ENCODE data around the gene RGS9BP.
A peak's percentile ranks its signal among the peaks of the same experiment; 100 is the strongest.
"Not testable (repeated sequence)": the region's sequence is repeated elsewhere in the genome, so short reads cannot be mapped to it uniquely, and the experiment has no call there.

Gene RGS9BP

DNA sequence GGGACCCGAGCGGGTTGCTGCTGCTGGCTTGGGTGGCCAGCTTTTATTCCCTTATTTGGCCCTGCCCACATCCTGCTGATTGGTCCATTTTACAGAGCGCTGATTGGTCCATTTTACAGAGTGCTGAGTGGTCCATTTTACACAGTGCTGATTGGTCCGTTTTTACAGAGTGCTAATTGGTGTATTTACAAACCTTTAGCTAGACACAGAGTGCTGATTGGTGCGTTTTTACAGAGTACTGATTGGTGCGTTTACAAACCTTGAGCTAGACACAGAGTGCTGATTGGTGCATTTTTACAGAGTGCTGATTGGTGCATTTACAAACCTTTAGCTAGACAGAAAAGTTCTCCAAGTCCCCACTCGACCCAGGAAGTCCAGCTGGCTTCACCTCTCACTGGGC, 24.5 kb downstream of the RGS9BP start:
- not testable (repeated sequence) for DNase-seq

DNA sequence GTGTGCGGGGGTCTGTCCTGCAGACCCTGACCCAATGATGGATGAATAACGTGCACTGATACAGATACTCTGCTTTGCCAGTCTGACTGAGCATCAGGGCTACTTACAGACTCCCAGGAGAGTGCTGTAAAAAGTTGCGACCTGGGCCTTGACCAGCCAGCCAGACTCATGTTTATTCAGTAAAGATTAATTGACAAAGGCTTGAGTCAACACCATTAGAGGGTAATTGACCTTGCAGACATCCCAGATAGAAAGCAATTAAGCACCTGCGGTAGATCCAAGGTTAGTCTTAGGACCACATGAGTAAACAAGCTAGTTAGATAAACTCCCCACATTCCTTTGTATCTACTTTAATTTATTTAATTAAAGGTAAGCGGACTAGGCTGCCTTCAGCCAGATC, 26.4 kb downstream of the RGS9BP start:
- no peak for DNase-seq

DNA sequence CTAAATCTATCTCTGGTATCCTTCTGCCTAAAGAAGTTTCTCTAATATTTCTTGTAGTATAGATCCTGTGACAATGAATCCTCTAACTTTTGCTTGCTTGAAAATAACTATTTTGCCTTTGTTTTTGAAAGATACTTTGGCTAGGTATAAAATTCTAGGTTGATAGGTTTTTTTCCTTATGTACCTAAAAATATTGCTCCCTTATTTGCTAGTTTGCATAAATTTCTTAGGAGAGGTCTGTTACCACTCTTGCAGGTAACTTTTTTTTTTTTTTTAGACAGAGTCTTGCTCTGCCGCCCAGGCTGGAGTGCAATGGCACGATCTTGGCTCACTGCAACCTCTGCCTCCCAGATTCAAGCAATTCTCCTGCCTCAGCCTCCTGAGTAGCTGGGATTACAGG, 28.4 kb downstream of the RGS9BP start:
- DNase-seq = not testable (repeated sequence)

DNA sequence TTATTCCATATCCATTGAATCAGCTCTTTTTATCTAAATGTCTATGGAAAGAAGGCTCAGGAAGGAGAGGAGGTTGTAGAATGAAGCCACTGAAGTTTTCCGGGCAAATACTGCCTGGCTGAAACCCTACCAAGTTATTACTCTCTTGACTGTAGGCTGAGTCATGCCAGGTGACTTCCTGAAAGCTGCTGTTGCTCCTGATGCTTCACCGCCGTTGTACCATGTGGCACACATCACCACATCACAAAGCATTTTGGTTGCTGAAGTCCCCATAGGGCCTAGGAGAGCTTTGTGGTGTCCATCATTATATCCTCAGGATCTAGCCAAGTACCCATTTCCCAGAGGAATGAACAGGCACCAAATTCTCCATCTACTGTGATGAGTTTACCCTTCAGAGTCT, 32.8 kb downstream of the RGS9BP start:
- DNase-seq = peak in 1 of 2 donors; percentile 31

DNA sequence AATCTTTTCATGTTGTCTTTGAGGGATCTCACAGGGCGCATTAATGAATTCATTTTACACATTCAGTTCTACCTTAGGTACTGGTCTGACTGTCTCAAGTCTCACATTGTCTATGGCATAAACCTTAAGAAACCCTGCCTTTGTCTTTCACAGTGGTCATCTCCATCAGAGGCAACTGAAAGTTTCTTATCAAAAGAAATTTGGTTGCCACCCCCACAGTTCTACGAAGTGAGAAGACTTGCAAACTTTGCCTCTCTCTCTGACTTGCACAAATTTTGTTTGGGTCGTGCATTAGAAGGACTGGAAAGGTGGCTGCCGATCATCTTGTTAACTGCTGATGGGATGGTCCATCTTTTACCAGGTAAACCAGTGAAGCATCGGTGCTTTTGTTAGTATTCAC, 33.4 kb downstream of the RGS9BP start:
- DNase-seq = no peak

DNA sequence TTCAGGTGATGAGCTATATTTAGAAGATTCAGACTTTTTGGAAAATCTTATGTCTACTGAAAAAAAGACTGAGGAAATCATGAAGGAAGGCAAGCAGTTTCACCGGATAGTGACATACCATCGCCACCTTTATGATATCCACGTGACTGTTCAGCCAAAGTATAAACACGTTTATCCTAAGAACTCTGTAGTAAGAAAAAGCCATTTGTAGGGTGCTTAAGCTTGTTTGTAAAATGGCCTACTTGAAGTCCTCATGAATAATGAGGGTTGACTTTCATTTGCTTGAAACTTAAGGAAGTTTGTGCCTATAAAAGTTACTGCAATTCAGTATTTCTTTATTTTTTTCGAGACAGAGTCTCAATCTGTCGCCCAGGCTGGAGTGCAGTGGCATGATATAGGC, 36.1 kb downstream of the RGS9BP start:
- no peak for DNase-seq

DNA sequence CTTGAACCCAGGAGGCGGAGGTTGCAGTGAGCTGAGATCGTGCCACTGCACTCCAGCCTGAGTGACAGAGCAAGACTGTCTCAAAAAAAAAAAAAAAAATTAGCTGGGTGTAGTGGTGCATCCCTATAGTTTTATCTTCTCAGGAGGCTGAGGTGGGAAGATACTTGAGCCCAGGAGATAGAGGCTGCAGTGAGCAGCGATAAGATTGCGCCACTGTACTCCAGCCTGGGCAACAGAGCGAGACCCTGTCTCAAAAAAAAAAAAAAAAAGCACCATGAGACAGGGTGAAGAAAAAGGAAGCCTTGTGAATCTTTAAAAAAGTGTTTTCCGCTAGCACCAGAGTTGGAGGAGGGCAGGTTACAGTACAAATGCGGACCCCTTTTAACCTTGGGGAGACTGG, 40.6 kb downstream of the RGS9BP start:
- DNase-seq = not testable (repeated sequence)

DNA sequence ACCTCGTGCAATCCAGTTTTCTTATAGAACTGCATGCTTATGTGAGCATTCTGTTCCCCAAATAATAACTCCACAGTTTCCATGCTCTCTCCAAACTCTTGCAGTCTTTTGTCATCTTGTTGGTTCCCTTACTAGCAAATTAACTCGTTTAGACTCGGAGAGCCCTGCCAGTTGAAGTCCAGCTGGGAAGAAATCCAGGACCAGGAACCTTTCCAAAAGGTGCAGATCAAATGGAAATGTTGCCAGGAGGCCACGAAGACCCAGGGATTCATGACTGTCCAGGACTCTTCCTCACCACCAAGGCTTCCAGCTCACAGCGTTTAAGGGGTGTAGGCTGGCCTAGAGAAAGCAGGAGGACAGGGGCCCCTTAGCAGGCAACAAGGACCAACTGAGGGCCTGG, 41.8 kb downstream of the RGS9BP start:
- no peak for DNase-seq

DNA sequence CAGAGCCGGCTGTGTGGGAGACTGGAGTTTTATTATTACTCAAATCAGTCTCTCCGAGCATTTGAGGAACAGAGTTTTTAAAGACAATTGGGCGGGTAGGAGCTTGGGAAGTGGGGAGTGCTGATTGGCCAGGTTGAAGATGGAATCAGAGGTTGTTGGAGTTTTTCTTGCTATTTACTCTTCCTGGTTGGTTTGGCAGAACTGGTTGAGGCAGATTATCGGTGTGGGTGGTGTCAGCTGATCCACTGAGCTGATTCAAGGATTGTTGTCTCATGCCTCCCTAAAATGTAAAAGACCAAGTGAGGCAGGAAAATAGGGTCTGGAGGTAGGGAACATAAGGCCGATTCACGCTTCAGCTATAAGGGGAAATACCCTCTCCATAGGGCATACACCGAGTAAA, 42.6 kb downstream of the RGS9BP start:
- no peak for DNase-seq

DNA sequence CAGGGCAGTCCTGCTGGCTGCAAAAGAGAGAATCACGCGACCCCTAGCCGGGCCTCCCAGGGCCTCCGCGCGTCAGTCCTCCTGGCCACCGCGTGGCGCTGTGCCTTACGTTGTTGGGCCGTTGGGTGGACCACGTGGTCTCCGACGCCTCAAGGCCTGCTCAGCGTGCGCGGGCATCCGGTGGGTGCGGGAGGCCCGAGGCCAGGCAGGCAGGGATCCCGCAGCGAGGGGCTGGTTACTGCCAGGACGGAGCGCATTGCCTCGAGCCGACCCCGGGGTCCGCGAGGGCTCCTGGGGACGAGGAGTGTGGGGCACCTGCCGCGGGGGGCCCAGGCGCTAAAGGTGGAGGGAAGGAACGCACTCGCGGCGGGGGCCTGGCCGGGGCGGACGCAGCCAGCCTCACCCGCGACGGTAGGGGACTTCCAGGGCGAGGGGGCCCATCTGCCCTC, 44.0 kb downstream of the RGS9BP start, which contains the start of gene TDRD12:
Gene TDRD12, plus strand, starts transcription at position 157 of the 449 bp plus-strand sequence. CDS start 306 bp downstream, outside the sequence.
- DNase-seq = no peak

DNA sequence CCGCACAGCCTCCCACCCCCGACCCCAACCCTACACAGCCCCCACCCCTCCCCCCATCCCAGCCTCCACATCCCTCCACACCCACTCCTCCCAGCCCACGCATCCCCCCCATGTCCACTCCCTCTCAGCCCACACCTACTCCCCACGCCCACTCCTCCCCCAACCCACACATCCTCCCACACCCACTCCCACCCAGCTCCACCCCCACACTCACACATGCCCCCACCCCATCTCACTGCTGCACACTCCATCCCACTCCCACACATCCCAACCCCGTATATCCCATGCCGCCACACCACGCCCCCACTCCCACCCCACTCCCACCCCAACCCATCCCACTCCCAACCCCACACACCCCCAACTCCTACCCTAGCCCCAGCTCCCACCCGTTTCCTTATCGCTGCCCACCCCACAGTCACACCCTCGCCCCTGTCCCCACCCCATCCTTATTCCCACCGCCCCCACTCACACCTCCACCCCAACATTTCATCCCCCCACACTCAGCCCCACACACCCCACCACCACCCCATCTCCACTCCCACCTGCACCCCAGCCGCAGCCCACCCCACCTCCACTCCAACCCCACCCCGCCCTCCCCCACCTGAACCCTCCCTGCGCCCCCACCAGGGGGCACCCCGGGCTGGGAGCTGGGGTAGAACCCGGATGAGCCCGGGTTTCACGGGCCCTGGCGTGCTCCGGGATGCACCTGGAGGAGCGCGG, 44.7 kb downstream of the RGS9BP start:
- no peak for DNase-seq

DNA sequence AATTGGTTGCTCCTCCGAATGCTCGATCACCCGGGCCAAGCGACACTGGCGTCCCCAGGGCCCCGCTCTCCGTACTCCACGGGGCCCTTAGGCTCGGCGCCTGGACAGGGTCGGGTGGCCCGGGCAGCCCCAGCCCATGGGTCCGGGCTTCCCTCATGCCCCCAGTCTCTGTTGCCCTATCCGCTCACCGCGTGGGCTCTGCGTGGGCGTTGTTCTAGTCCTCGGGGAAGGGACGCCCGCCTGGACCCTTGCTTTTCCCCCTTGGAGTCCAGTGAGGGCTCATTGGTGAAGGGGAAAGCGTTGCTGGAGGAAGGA, 45.2 kb downstream of the RGS9BP start:
- no peak for DNase-seq
